Uterus (tissue), 2 donors: ENCODE data around the gene LTBP1.

Experiments used
- CTCF ChIP-seq, 4 experiments: fragments of 200-600 bp in 2 of 4; fragments of 450-650 bp in 2 of 4; sonication (generic) in 2 of 4; IDR thresholded peaks; one replicate each; pipeline ENCODE4 v1.5.1; 2016 to 2019; ENCODE audit warnings: antibody characterized with exemption in 4 of 4, mild to moderate bottlenecking in 2 of 4, moderate library complexity in 1 of 4
- POLR2A ChIP-seq, 2 donors: fragments of 450-650 bp; IDR thresholded peaks; one replicate each; pipeline ENCODE4 v1.6.1; 2016; ENCODE audit warnings: antibody characterized with exemption in 2 of 2, mild to moderate bottlenecking in 1 of 2, moderate library complexity in 1 of 2

- TF ChIP-seq POLR2A (IDR thresholded peaks at IDR 0.05) = no peak
- no peak for TF ChIP-seq CTCF (IDR thresholded peaks at IDR 0.05)
These were observed 234.7 kb downstream of the LTBP1 start for GRCh38 chr2:33181466-33181865.
